K562 (cell line): ENCODE measurements around the gene LPIN2. TPM values are rescaled to one million over a fixed set of nuclear protein-coding genes. Genes with fewer than 3 reads are reported as not detected.
A peak's percentile ranks its signal among the peaks of the same experiment; 100 is the strongest.

Experiments
- BRD9 ChIP-seq: fragments of 450-650 bp; IDR thresholded peaks from 2 replicates; pipeline ENCODE4 v1.6.1; 2018; ENCODE audit warnings: low read depth; ENCODE audit not compliant: partially characterized antibody
- CCNT2 ChIP-seq: IDR thresholded peaks from 2 replicates; pipeline ENCODE4 v1.6.1; 2011; ENCODE audit warnings: borderline replicate concordance, low read depth, mild to moderate bottlenecking, moderate library complexity, mixed read lengths, low read length; ENCODE audit not compliant: insufficient read length; ENCODE audit errors: extremely low read depth
- ESRRB ChIP-seq: fragments of 250-450 bp; sonication (Bioruptor Pico); IDR thresholded peaks from 2 replicates; pipeline ENCODE4 v1.5.0; 2020; ENCODE audit warnings: mild to moderate bottlenecking, moderate library complexity, borderline replicate concordance
- ETV5 ChIP-seq: sonication (generic); formaldehyde crosslinking; IDR thresholded peaks from 2 replicates; pipeline ENCODE4 v1.4.0; 2020; ENCODE audit warnings: low read depth, mild to moderate bottlenecking, missing genetic modification reagents
- FOXA3 ChIP-seq, 2 experiments: fragments of 450-650 bp in 1 of 2; sonication (generic) in 1 of 2; formaldehyde crosslinking; IDR thresholded peaks in 1 of 2; conservative IDR thresholded peaks in 1 of 2; 2 replicates each; pipeline versions ENCODE4 v1.4.0 to v1.8.0; 2020 to 2022; ENCODE audit warnings: mild to moderate bottlenecking in 2 of 2, missing genetic modification reagents in 1 of 2
- FOXK2 ChIP-seq, 2 experiments: fragments of 450-650 bp; IDR thresholded peaks in 1 of 2; conservative IDR thresholded peaks in 1 of 2; 2 replicates each; pipeline ENCODE4 v1.6.1; 2016; ENCODE audit warnings: low read depth in 2 of 2, mild to moderate bottlenecking in 1 of 2
- GABPA ChIP-seq: fragments of 200-800 bp; sonication (Bioruptor generic); conservative IDR thresholded peaks from 2 replicates; pipeline ENCODE4 v1.6.1; 2016; ENCODE audit warnings: low read depth, missing genetic modification characterization, missing compliant biosample characterization
- HMBOX1 ChIP-seq: sonication (generic); IDR thresholded peaks from 2 replicates; pipeline ENCODE4 v1.6.1; 2016
- HNRNPUL1 ChIP-seq: fragments of 200-400 bp; formaldehyde crosslinking; IDR thresholded peaks from 2 replicates; pipeline ENCODE4 v1.6.1; 2017; ENCODE audit warnings: low read length
- ILF3 ChIP-seq: fragments of 450-650 bp; IDR thresholded peaks from 2 replicates; pipeline ENCODE4 v1.6.1; 2018; ENCODE audit warnings: antibody characterized with exemption, mild to moderate bottlenecking, moderate library complexity, borderline replicate concordance
- L3MBTL2 ChIP-seq: fragments of 450-650 bp; IDR thresholded peaks from 2 replicates; pipeline ENCODE4 v1.6.1; 2016; ENCODE audit warnings: mild to moderate bottlenecking, moderate library complexity
- SOX6 ChIP-seq: fragments of 450-650 bp; IDR thresholded peaks from 2 replicates; pipeline ENCODE4 v1.6.1; 2014; ENCODE audit warnings: mild to moderate bottlenecking
- YY1 ChIP-seq, 3 experiments: IDR thresholded peaks; 2 replicates each; pipeline ENCODE4 v1.6.1; 2011; ENCODE audit warnings: low read length in 2 of 3, mild to moderate bottlenecking in 2 of 3, moderate library complexity in 2 of 3, borderline replicate concordance in 1 of 3, control low read depth in 1 of 3, low read depth in 1 of 3; ENCODE audit not compliant: insufficient read depth in 3 of 3, insufficient replicate concordance in 2 of 3, control insufficient read depth in 1 of 3, insufficient read length in 1 of 3; ENCODE audit errors: extremely low read depth in 1 of 3
- ZFP1 ChIP-seq: fragments of 450-650 bp; formaldehyde crosslinking; IDR thresholded peaks from 2 replicates; pipeline ENCODE4 v1.4.0; 2020; ENCODE audit warnings: mild to moderate bottlenecking, mixed read lengths
- ZKSCAN8 ChIP-seq: fragments of 200-800 bp; sonication (Bioruptor generic); IDR thresholded peaks from 2 replicates; pipeline ENCODE4 v1.6.1; 2016; ENCODE audit warnings: missing genetic modification characterization, missing compliant biosample characterization
- ZNF592 ChIP-seq: fragments of 450-650 bp; IDR thresholded peaks from 2 replicates; pipeline ENCODE4 v1.6.1; 2017; ENCODE audit warnings: antibody characterized with exemption, mild to moderate bottlenecking
- ZNF766 ChIP-seq: fragments of 200-800 bp; sonication (Bioruptor generic); conservative IDR thresholded peaks from 2 replicates; pipeline ENCODE4 v1.6.1; 2016; ENCODE audit warnings: missing genetic modification characterization, missing compliant biosample characterization
- polyA plus RNA-seq, 8 experiments: library from polyadenylated mRNA; depleted of rRNA in 4 of 8; stranded (reverse) in 5 of 8; unstranded in 3 of 8; fragments of >200 nt; fragmentation: Nextera tagmentation in 2 of 8; fragmentation: Illumina TruSeq in 1 of 8; extraction: Ambion mirVana in 2 of 8; extraction: Trizol in 1 of 8; gene quantifications; 2 replicates each; pipeline versions ENCODE4 v1.2.1 to v1.2.3, GENCODE V29; 2011 to 2014; ENCODE audit warnings: inconsistent platforms in 1 of 8, missing spikeins in 1 of 8
- total RNA-seq, 7 experiments: library from RNA; depleted of rRNA in 6 of 7; stranded (reverse); fragments of >200 nt in 6 of 7; fragmentation: Illumina TruSeq in 2 of 7; extraction: Trizol in 2 of 7; gene quantifications; 2 replicates each; pipeline versions ENCODE4 v1.2.1 to v1.2.3, GENCODE V29; 2011 to 2021; ENCODE audit warnings: low replicate concordance in 1 of 7
- TF ChIP-seq, protein P1 (sequence below): fragments of 450-650 bp; conservative IDR thresholded peaks from 2 replicates; pipeline ENCODE4 v1.6.1; 2016; ENCODE audit warnings: missing genetic modification characterization, low read depth, mild to moderate bottlenecking, missing compliant biosample characterization, moderate library complexity
- TF ChIP-seq, protein P2 (sequence below): fragments of 450-650 bp; IDR thresholded peaks from one replicate; pipeline ENCODE4 v1.6.1; 2018; ENCODE audit warnings: mild to moderate bottlenecking, moderate library complexity; ENCODE audit not compliant: partially characterized antibody

Gene LPIN2
- total and polyA plus RNA-seq, 9 of the 15 experiments (the other 6 are each of a cell fraction or from before 2014, with no cell fraction given) = 5.2 to 34.8 (median 24.6) TPM

GRCh38 chr18:3037423-3037915 lies 24.5 kb upstream of the LPIN2 start (continued):
- TF ChIP-seq HMBOX1 = peak; percentile 99
- TF ChIP-seq YY1 (IDR thresholded peaks at IDR 0.05; ENCODE audit: borderline replicate concordance in 1 of 3, control insufficient read depth in 1 of 3, extremely low read depth in 1 of 3, insufficient read depth in 3 of 3, insufficient read length in 1 of 3, insufficient replicate concordance in 2 of 3, low read depth in 1 of 3, low read length in 2 of 3) = no peak
- TF ChIP-seq ILF3 = 0 out of 2 replicates have a peak, but pooled peaks have one; percentile 28
- 0 out of 2 replicates have a peak, but pooled peaks have one; percentile 42 for TF ChIP-seq ZKSCAN8 (CRISPR knock-in tag)
- peak; percentile 69 for TF ChIP-seq GABPA (tag)
- peak; percentile 52 to 87; a peak in 3 of 4 replicates for TF ChIP-seq FOXA3 (CRISPR knock-in tag; conservative IDR thresholded peaks at IDR 0.05 in 1 of 2, IDR thresholded peaks at IDR 0.05 in 1 of 2)
- 0 out of 2 replicates have a peak, but pooled peaks have one; percentile 53 for TF ChIP-seq ZNF766 (CRISPR knock-in tag)
- no peak for TF ChIP-seq HNRNPUL1
- no peak for TF ChIP-seq ZFP1
- TF ChIP-seq ESRRB = no peak
- peak; percentile 77 for TF ChIP-seq BRD9
- peak; percentile 98 to 100 for TF ChIP-seq FOXK2 (conservative IDR thresholded peaks at IDR 0.05 in 1 of 2, IDR thresholded peaks at IDR 0.05 in 1 of 2; ENCODE audit: low read depth in 2 of 2)
- TF ChIP-seq CCNT2 = no peak
- TF ChIP-seq, protein P1, sequence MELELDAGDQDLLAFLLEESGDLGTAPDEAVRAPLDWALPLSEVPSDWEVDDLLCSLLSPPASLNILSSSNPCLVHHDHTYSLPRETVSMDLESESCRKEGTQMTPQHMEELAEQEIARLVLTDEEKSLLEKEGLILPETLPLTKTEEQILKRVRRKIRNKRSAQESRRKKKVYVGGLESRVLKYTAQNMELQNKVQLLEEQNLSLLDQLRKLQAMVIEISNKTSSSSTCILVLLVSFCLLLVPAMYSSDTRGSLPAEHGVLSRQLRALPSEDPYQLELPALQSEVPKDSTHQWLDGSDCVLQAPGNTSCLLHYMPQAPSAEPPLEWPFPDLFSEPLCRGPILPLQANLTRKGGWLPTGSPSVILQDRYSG (tag) = 0 out of 2 replicates have a peak, but pooled peaks have one; percentile 39
- TF ChIP-seq SOX6 = peak; percentile 47; the same call in 1 of the 2 replicates
- TF ChIP-seq L3MBTL2 = peak; percentile 29; the same call in 1 of the 2 replicates
- peak; percentile 78; the same call in 1 of the 2 replicates for TF ChIP-seq ETV5 (CRISPR knock-in tag)
- TF ChIP-seq ZNF592 = peak; percentile 85
- TF ChIP-seq, protein P2, sequence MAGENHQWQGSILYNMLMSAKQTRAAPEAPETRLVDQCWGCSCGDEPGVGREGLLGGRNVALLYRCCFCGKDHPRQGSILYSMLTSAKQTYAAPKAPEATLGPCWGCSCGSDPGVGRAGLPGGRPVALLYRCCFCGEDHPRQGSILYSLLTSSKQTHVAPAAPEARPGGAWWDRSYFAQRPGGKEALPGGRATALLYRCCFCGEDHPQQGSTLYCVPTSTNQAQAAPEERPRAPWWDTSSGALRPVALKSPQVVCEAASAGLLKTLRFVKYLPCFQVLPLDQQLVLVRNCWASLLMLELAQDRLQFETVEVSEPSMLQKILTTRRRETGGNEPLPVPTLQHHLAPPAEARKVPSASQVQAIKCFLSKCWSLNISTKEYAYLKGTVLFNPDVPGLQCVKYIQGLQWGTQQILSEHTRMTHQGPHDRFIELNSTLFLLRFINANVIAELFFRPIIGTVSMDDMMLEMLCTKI = no peak
